Measurements from ENCODE around the gene HCN2.

DNA sequence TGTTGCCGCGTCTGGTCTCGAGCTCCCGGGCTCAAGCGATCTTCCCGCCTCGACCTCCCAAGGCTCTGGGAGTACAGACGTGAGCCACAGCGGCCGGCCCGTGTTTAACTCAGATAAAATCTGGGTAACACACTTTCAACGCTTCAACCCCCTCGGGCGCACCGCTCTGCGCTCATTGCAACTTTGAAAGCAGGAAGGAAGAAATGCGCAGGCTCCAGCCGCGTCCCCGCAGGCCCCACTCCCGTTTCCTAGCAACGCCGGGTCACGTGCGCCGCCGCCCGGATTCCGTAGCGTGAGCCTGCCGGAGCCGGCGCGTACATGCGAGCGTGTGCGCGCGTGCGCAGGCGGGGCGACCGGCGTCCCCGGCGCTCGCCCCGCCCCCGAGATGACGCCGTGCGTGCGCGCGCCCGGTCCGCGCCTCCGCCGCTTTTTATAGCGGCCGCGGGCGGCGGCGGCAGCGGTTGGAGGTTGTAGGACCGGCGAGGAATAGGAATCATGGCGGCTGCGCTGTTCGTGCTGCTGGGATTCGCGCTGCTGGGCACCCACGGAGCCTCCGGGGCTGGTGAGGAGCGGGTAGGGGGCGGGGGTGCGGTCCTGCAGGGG lies 17.4 kb upstream of the HCN2 start, which contains the start of gene BSG:
- TF ChIP-seq, protein P1, sequence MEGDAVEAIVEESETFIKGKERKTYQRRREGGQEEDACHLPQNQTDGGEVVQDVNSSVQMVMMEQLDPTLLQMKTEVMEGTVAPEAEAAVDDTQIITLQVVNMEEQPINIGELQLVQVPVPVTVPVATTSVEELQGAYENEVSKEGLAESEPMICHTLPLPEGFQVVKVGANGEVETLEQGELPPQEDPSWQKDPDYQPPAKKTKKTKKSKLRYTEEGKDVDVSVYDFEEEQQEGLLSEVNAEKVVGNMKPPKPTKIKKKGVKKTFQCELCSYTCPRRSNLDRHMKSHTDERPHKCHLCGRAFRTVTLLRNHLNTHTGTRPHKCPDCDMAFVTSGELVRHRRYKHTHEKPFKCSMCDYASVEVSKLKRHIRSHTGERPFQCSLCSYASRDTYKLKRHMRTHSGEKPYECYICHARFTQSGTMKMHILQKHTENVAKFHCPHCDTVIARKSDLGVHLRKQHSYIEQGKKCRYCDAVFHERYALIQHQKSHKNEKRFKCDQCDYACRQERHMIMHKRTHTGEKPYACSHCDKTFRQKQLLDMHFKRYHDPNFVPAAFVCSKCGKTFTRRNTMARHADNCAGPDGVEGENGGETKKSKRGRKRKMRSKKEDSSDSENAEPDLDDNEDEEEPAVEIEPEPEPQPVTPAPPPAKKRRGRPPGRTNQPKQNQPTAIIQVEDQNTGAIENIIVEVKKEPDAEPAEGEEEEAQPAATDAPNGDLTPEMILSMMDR (conservative IDR thresholded peaks at IDR 0.05 in 1 of 2, IDR thresholded peaks at IDR 0.05 in 1 of 2; ENCODE audit: extremely low read depth in 1 of 2, insufficient read depth in 1 of 2, low read depth in 1 of 2, low read length in 2 of 2), result no peak
- no peak for TF ChIP-seq EZH2 (IDR thresholded peaks at IDR 0.05; ENCODE audit: borderline replicate concordance, low read length)
